SK-N-SH (cell line): ENCODE measurements around the gene ARHGAP6. TPM values are rescaled to one million over a fixed set of nuclear protein-coding genes. Genes with fewer than 3 reads are reported as not detected.

Experiments
- CTCF ChIA-PET: fragments of 300-600, 350-600 bp; formaldehyde crosslinking; extraction: SDS; loops from one replicate; lab custom pipeline; 2021; lab: Yijun Ruan, JAX
- POLR2A ChIA-PET: fragments of 350-600 bp; sonication (Branson Sonifier 250); formaldehyde crosslinking; extraction: SDS; loops from one replicate; lab custom pipeline; 2020; ENCODE audit warnings: antibody characterized with exemption, inconsistent platforms; lab: Yijun Ruan, JAX
- DNase-seq: peaks from one replicate; pipeline ENCODE4 v3.0.0; 2012
- H2AFZ ChIP-seq: fragments of 200-600 bp; sonication (generic); 2 replicates; pipeline ENCODE4 v1.8.1; 2016; ENCODE audit warnings: antibody characterized with exemption, mild to moderate bottlenecking, low read depth
- H3F3A ChIP-seq: fragments of 200-600 bp; sonication (generic); replicated peaks from 2 replicates; pipeline ENCODE3; 2016; ENCODE audit warnings: antibody characterized with exemption, mild to moderate bottlenecking; ENCODE audit not compliant: insufficient read depth
- H3K27ac ChIP-seq, 2 experiments: fragments of 200-500 bp in 1 of 2; fragments of 200-600 bp in 1 of 2; sonication (Bioruptor generic) in 1 of 2; sonication (generic), shearing (Covaris generic) in 1 of 2; 2 replicates each; pipeline versions ENCODE4 v1.5.1 to v1.6.1; 2014 to 2016; ENCODE audit warnings: low read depth in 2 of 2, inconsistent platforms in 1 of 2, low read length in 1 of 2, mild to moderate bottlenecking in 1 of 2, mixed read lengths in 1 of 2
- H3K27me3 ChIP-seq: fragments of 200-600 bp; sonication (generic), shearing (Covaris generic); 2 replicates; pipeline ENCODE4 v1.6.1; 2016; ENCODE audit warnings: mixed run types; ENCODE audit not compliant: insufficient read depth
- H3K36me3 ChIP-seq, 2 experiments: fragments of 200-500 bp in 1 of 2; fragments of 200-600 bp in 1 of 2; sonication (Bioruptor generic) in 1 of 2; sonication (generic) in 1 of 2; replicated peaks in 1 of 2; 2 replicates each; pipeline versions ENCODE3 to v1.5.1; 2014 to 2016; ENCODE audit warnings: low read length in 1 of 2, mild to moderate bottlenecking in 1 of 2; ENCODE audit not compliant: insufficient read depth in 2 of 2, control insufficient read depth in 1 of 2
- H3K4me1 ChIP-seq, 2 experiments: fragments of 200-500 bp in 1 of 2; fragments of 200-600 bp in 1 of 2; sonication (Bioruptor generic) in 1 of 2; sonication (generic), shearing (Covaris generic) in 1 of 2; 2 replicates each; pipeline versions ENCODE4 v1.5.1 to v1.6.1; 2014 to 2016; ENCODE audit warnings: low read depth in 1 of 2, low read length in 1 of 2, mixed run types in 1 of 2; ENCODE audit not compliant: insufficient read depth in 2 of 2, control insufficient read depth in 1 of 2
- H3K4me2 ChIP-seq: fragments of 200-600 bp; sonication (generic), shearing (Covaris generic); 2 replicates; pipeline ENCODE4 v1.6.1; 2017; ENCODE audit warnings: mixed run types
- H3K4me3 ChIP-seq, 2 experiments: fragments of 200-500 bp in 1 of 2; fragments of 200-600 bp in 1 of 2; sonication (Bioruptor generic) in 1 of 2; sonication (generic), shearing (Covaris generic) in 1 of 2; 2 replicates each; pipeline versions ENCODE4 v1.5.1 to v1.8.1; 2014 to 2016; ENCODE audit warnings: low read depth in 2 of 2, inconsistent platforms in 1 of 2, low read length in 1 of 2, mild to moderate bottlenecking in 1 of 2, mixed read lengths in 1 of 2, moderate library complexity in 1 of 2
- H3K79me2 ChIP-seq: fragments of 200-600 bp; sonication (generic); 2 replicates; pipeline ENCODE4 v1.8.1; 2017; ENCODE audit warnings: mild to moderate bottlenecking; ENCODE audit not compliant: insufficient read depth
- H3K9ac ChIP-seq: fragments of 200-600 bp; sonication (generic); 2 replicates; pipeline ENCODE4 v1.6.1; 2017; ENCODE audit warnings: mixed run types
- H3K9me2 ChIP-seq: fragments of 200-600 bp; sonication (generic); 2 replicates; pipeline ENCODE4 v1.6.1; 2017; ENCODE audit warnings: mixed run types
- H3K9me3 ChIP-seq: fragments of 200-600 bp; sonication (generic); 2 replicates; pipeline ENCODE4 v1.6.1; 2017; ENCODE audit warnings: mixed run types, mild to moderate bottlenecking, moderate library complexity
- H4K20me1 ChIP-seq: fragments of 200-600 bp; sonication (generic); 2 replicates; pipeline ENCODE4 v1.6.1; 2017; ENCODE audit warnings: mild to moderate bottlenecking, mixed run types; ENCODE audit not compliant: insufficient read depth
- CHD2 ChIP-seq: fragments of 150-350 bp; IDR thresholded peaks from 2 replicates; pipeline ENCODE4 v1.6.1; 2018; ENCODE audit warnings: low read length; ENCODE audit not compliant: partially characterized antibody
- ELF1 ChIP-seq: IDR thresholded peaks from 2 replicates; pipeline ENCODE4 v1.4.0; 2012
- EP300 ChIP-seq, 2 experiments: IDR thresholded peaks; 2 replicates each; pipeline versions ENCODE4 v1.4.0 to v1.6.1; 2012; ENCODE audit warnings: borderline replicate concordance in 1 of 2, low read depth in 1 of 2, low read length in 1 of 2
- FOSL2 ChIP-seq: IDR thresholded peaks from 2 replicates; pipeline ENCODE4 v1.4.0; 2012; ENCODE audit warnings: low read depth, mild to moderate bottlenecking, moderate library complexity, borderline replicate concordance
- JUND ChIP-seq: IDR thresholded peaks from 2 replicates; pipeline ENCODE4 v1.4.0; 2012
- NRF1 ChIP-seq: IDR thresholded peaks from 2 replicates; pipeline ENCODE4 v1.6.1; 2012; ENCODE audit warnings: low read depth, mild to moderate bottlenecking, low read length
- POLR2AphosphoS5 ChIP-seq: IDR thresholded peaks from 2 replicates; pipeline ENCODE4 v1.6.1; 2012; ENCODE audit warnings: low read depth, low read length
- RAD21 ChIP-seq: IDR thresholded peaks from 2 replicates; pipeline ENCODE4 v1.6.1; 2012; ENCODE audit warnings: mild to moderate bottlenecking, low read length
- RCOR1 ChIP-seq: fragments of 150-350 bp; IDR thresholded peaks from 2 replicates; pipeline ENCODE4 v1.6.1; 2017; ENCODE audit warnings: antibody characterized with exemption, low read length
- SMC3 ChIP-seq: IDR thresholded peaks from 2 replicates; pipeline ENCODE4 v1.6.1; 2012; ENCODE audit warnings: low read depth, low read length, improper control_type of control experiment
- YY1 ChIP-seq: IDR thresholded peaks from 2 replicates; pipeline ENCODE4 v1.4.0; 2012; ENCODE audit warnings: low read depth, mild to moderate bottlenecking
- WGBS: methylation state at CpG from one replicate; pipeline ENCODE4 v1.1.6; 2017; ENCODE audit warnings: low lambda C conversion rate; 5-methylcytosine and 5-hydroxymethylcytosine counted together
- polyA plus RNA-seq, 3 experiments: library from polyadenylated mRNA; depleted of rRNA; stranded (reverse); fragments of >200 nt; gene quantifications; 2 replicates each; pipeline ENCODE4 v1.2.3, GENCODE V29; 2012
- TF ChIP-seq, protein P1 (sequence below): IDR thresholded peaks from 2 replicates; pipeline ENCODE4; 2012
- TF ChIP-seq, protein P2 (sequence below): fragments of 200-600 bp; sonication (generic); IDR thresholded peaks from 2 replicates; pipeline ENCODE4 v1.6.1; 2017; ENCODE audit warnings: antibody characterized with exemption, mild to moderate bottlenecking, moderate library complexity

Gene ARHGAP6
- polyA plus RNA-seq, 1 of the 3 experiments (the other 2 are of a cell fraction) = 0.16 TPM

DNA sequence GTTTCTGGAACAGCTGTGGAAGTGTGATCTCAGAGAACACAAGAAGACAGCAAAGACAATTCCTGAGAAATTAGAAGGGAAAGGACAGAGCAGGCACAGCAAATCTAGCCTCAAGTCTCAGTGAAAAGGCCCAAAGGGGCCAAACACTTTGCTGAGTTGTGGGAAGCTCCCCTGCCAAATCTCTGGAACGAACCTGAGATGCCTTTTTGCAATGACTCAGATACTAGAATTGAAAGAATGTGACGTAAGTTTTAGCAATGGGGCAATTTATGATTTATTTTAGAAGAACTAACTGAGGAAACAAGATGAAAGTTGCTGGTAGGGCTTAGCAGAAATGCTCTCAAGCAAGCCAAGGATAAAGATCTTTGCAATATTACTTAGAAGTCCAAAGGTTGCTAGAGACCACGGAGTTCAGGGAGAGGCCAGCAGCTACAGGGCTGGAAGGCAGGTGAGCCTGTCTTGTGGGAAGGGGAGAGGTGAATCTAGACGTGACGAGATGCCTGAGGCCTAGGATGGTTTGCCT is 279.7 kb downstream of the ARHGAP6 start:
- H3K4me1 ChIP-seq = no peaks in the 10 kb centered on the region
- H4K20me1 ChIP-seq = no peaks in the 10 kb centered on the region
- no peaks in the 10 kb centered on the region for H3K36me3 ChIP-seq
- H3K27ac ChIP-seq = peak overlapping the region in 1 of 2 experiments; percentile 10; a peak in 3 of 4 replicates
- no peak overlapping the region for H3K4me3 ChIP-seq
- H3K9me3 ChIP-seq = no peaks in the 10 kb centered on the region
- CTCF ChIA-PET = no interaction called here
- H3K27me3 ChIP-seq = no peaks in the 10 kb centered on the region
- H3F3A ChIP-seq = no peaks in the 10 kb centered on the region
- no peaks in the 10 kb centered on the region for H3K79me2 ChIP-seq
- H2AFZ ChIP-seq = peak overlapping the region; percentile 37; the same call in 1 of the 2 replicates
- no peak overlapping the region for H3K9ac ChIP-seq
- H3K4me2 ChIP-seq = no peak overlapping the region
- DNase-seq = no peak
- TF ChIP-seq, protein P1, sequence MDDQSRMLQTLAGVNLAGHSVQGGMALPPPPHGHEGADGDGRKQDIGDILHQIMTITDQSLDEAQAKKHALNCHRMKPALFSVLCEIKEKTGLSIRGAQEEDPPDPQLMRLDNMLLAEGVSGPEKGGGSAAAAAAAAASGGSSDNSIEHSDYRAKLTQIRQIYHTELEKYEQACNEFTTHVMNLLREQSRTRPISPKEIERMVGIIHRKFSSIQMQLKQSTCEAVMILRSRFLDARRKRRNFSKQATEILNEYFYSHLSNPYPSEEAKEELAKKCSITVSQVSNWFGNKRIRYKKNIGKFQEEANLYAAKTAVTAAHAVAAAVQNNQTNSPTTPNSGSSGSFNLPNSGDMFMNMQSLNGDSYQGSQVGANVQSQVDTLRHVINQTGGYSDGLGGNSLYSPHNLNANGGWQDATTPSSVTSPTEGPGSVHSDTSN = peak; percentile 34; the same call in 1 of the 2 replicates
- TF ChIP-seq FOSL2 = peak; percentile 19; the same call in 1 of the 2 replicates
- peak; percentile 28; the same call in 1 of the 2 replicates for TF ChIP-seq JUND
- TF ChIP-seq EP300 (IDR thresholded peaks at IDR 0.05; ENCODE audit: borderline replicate concordance in 1 of 2, low read depth in 1 of 2, low read length in 1 of 2) = 0 out of 4 replicates have a peak, but pooled peaks of 1 of the 2 experiments have one; percentile 25
- TF ChIP-seq YY1 = no peak
- no peaks in the 10 kb centered on the region for H3K9me2 ChIP-seq
- WGBS = 29% methylated on average over 5 of the region's 5 CpGs
- POLR2A ChIA-PET = no interaction called here

DNA sequence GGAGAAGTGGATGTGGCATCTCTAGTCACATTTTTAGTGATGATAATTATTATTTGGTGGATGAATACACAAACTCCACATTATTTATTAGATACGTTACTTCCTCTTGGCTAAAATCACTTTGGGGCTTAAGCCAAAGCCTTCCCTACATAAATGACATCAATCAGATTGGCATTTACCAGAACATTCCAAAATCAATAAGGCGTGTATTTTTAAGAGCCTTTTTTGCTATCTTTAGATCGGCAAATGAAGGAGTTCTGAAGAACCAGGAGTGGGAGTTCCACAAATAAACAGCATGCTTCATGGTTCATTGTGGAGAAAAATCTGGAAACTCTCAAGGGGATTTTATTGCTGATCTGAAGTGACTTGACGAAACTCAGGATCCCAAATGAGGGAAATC is 282.8 kb downstream of the ARHGAP6 start:
- no peak overlapping the region for H3K4me3 ChIP-seq
- no peaks in the 10 kb centered on the region for H3K9me3 ChIP-seq
- 24% methylated on average over 4 of the region's 4 CpGs for WGBS
- H2AFZ ChIP-seq = no peak overlapping the region
- H4K20me1 ChIP-seq = no peaks in the 10 kb centered on the region
- TF ChIP-seq ELF1 = no peak
- no peak overlapping the region for H3K27ac ChIP-seq
- H3K36me3 ChIP-seq = no peaks in the 10 kb centered on the region
- no peak for DNase-seq
- no peak overlapping the region for H3K4me2 ChIP-seq
- ChIA-PET POLR2A (no interaction called here), CTCF (no interaction called here)
- H3K9me2 ChIP-seq = no peaks in the 10 kb centered on the region
- no peaks in the 10 kb centered on the region for H3F3A ChIP-seq
- H3K9ac ChIP-seq = no peak overlapping the region
- no peaks in the 10 kb centered on the region for H3K4me1 ChIP-seq
- H3K79me2 ChIP-seq = no peaks in the 10 kb centered on the region
- H3K27me3 ChIP-seq = no peaks in the 10 kb centered on the region

DNA sequence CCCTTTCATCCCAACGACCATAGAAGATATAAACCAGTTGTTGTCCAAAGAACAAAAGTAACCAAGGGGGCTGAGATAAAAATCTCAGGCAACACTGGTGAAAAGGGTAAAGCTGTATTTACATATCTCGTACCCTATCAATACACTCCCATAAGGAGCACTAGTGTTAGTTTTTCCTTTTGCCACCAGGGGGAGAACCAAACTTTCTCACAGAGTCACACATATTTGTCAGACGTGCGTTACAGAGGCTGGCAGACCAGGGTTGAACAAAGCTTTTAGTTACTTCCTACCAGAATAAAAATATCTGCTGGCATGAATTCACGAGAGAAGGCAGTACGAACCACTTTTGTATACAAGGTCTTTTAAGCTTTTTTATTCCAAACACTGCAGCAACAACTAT is 284.3 kb downstream of the ARHGAP6 start:
- no peak overlapping the region for H2AFZ ChIP-seq
- no peak overlapping the region for H3K4me2 ChIP-seq
- WGBS = 10% methylated on average over 6 of the region's 6 CpGs
- no peaks in the 10 kb centered on the region for H3F3A ChIP-seq
- POLR2A ChIA-PET = no interaction called here
- TF ChIP-seq SMC3 (peak; percentile 65), RCOR1 (no peak), NRF1 (no peak), RAD21 (peak; percentile 63), CHD2 (no peak), POLR2AphosphoS5 (no peak)
- TF ChIP-seq, protein P2, sequence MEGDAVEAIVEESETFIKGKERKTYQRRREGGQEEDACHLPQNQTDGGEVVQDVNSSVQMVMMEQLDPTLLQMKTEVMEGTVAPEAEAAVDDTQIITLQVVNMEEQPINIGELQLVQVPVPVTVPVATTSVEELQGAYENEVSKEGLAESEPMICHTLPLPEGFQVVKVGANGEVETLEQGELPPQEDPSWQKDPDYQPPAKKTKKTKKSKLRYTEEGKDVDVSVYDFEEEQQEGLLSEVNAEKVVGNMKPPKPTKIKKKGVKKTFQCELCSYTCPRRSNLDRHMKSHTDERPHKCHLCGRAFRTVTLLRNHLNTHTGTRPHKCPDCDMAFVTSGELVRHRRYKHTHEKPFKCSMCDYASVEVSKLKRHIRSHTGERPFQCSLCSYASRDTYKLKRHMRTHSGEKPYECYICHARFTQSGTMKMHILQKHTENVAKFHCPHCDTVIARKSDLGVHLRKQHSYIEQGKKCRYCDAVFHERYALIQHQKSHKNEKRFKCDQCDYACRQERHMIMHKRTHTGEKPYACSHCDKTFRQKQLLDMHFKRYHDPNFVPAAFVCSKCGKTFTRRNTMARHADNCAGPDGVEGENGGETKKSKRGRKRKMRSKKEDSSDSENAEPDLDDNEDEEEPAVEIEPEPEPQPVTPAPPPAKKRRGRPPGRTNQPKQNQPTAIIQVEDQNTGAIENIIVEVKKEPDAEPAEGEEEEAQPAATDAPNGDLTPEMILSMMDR = peak; percentile 78
- DNase-seq = peak; percentile 20
- no peak overlapping the region for H3K9ac ChIP-seq
- H4K20me1 ChIP-seq = no peaks in the 10 kb centered on the region
- no peaks in the 10 kb centered on the region for H3K27me3 ChIP-seq
- no peaks in the 10 kb centered on the region for H3K79me2 ChIP-seq
- no peak overlapping the region for H3K27ac ChIP-seq
- H3K9me2 ChIP-seq = no peaks in the 10 kb centered on the region
- CTCF ChIA-PET = interaction anchor here (0.8 to 2.9 kb wide), 21 partner anchors 10 to 389 kb away, joined by 3 to 16 read pairs (median 5); no protein-coding TSS in a partner anchor
- no peaks in the 10 kb centered on the region for H3K36me3 ChIP-seq
- no peaks in the 10 kb centered on the region for H3K4me1 ChIP-seq
- H3K9me3 ChIP-seq = no peaks in the 10 kb centered on the region
- H3K4me3 ChIP-seq = no peak overlapping the region
